Trophoblast cell (in vitro differentiated cells and primary cell): ENCODE measurements around the gene EP300. TPM values are rescaled to one million over a fixed set of nuclear protein-coding genes. Genes with fewer than 3 reads are reported as not detected.
"Not testable (repeated sequence)": the region's sequence is repeated elsewhere in the genome, so short reads cannot be mapped to it uniquely, and the experiment has no call there.

Source experiments
- DNase-seq, 2 donors: peaks; one replicate each; pipeline ENCODE4 v3.0.0-alpha.2; 2016
- H2AFZ ChIP-seq: 2 replicates; pipeline ENCODE4 v1.6.1; 2013; ENCODE audit warnings: low read length, moderate library complexity, mild to moderate bottlenecking; ENCODE audit not compliant: insufficient read depth, poor library complexity
- H2AK5ac ChIP-seq: 2 replicates; pipeline ENCODE4 v1.6.1; 2013; ENCODE audit warnings: mild to moderate bottlenecking, low read length
- H2BK120ac ChIP-seq: 2 replicates; pipeline ENCODE4 v1.6.1; 2013; ENCODE audit warnings: low read length, mild to moderate bottlenecking, moderate library complexity; ENCODE audit not compliant: insufficient read depth, poor library complexity
- H2BK12ac ChIP-seq: 2 replicates; pipeline ENCODE4 v1.6.1; 2013; ENCODE audit warnings: mild to moderate bottlenecking, low read length, moderate library complexity
- H2BK5ac ChIP-seq: 2 replicates; pipeline ENCODE4 v1.6.1; 2013; ENCODE audit warnings: low read length, low read depth, moderate library complexity, mild to moderate bottlenecking; ENCODE audit not compliant: poor library complexity
- H3K14ac ChIP-seq: 2 replicates; pipeline ENCODE4 v1.6.1; 2013; ENCODE audit warnings: mild to moderate bottlenecking, low read length
- H3K18ac ChIP-seq: 2 replicates; pipeline ENCODE4 v1.6.1; 2013; ENCODE audit warnings: mild to moderate bottlenecking, low read length
- H3K23ac ChIP-seq: 2 replicates; pipeline ENCODE4 v1.6.1; 2013; ENCODE audit warnings: low read length
- H3K27ac ChIP-seq: 2 replicates; pipeline ENCODE4 v1.5.1; 2013; ENCODE audit warnings: low read depth, mild to moderate bottlenecking, inconsistent platforms, low read length, moderate library complexity
- H3K27me3 ChIP-seq: 2 replicates; pipeline ENCODE4 v1.6.1; 2013; ENCODE audit warnings: inconsistent platforms, mild to moderate bottlenecking, low read length, moderate library complexity; ENCODE audit not compliant: insufficient read depth
- H3K36me3 ChIP-seq, 2 experiments: 1 replicate in 1 of 2; 2 replicates in 1 of 2; pipeline ENCODE4 v1.6.1; 2013; ENCODE audit warnings: low read length in 2 of 2, mild to moderate bottlenecking in 2 of 2, moderate library complexity in 1 of 2; ENCODE audit not compliant: insufficient read depth in 2 of 2, control insufficient read depth in 1 of 2
- H3K4ac ChIP-seq: 2 replicates; pipeline ENCODE4 v1.6.1; 2013; ENCODE audit warnings: low read depth, mild to moderate bottlenecking, low read length, moderate library complexity
- H3K4me1 ChIP-seq, 2 experiments: 1 replicate in 1 of 2; 2 replicates in 1 of 2; pipeline ENCODE4 v1.6.1; 2013; ENCODE audit warnings: low read length in 2 of 2, mild to moderate bottlenecking in 2 of 2, moderate library complexity in 1 of 2; ENCODE audit not compliant: insufficient read depth in 2 of 2, control insufficient read depth in 1 of 2
- H3K4me2 ChIP-seq: 2 replicates; pipeline ENCODE4 v1.6.1; 2013; ENCODE audit warnings: inconsistent platforms, mild to moderate bottlenecking, low read length, moderate library complexity
- H3K4me3 ChIP-seq: 2 replicates; pipeline ENCODE4 v1.5.1; 2013; ENCODE audit warnings: mild to moderate bottlenecking, low read depth, low read length, inconsistent platforms
- H3K79me1 ChIP-seq: one replicate; pipeline ENCODE4 v1.6.1; 2013; ENCODE audit warnings: low read length
- H3K79me2 ChIP-seq: 2 replicates; pipeline ENCODE4 v1.6.1; 2013; ENCODE audit warnings: low read length, mild to moderate bottlenecking; ENCODE audit not compliant: control insufficient read depth, insufficient read depth, poor library complexity
- H3K9ac ChIP-seq: 2 replicates; pipeline ENCODE4 v1.6.1; 2013; ENCODE audit warnings: mild to moderate bottlenecking, low read length
- H3K9me3 ChIP-seq: 2 replicates; pipeline ENCODE4 v1.6.1; 2013; ENCODE audit warnings: low read depth, mild to moderate bottlenecking, control low read depth, inconsistent platforms, low read length; ENCODE audit not compliant: insufficient read depth
- H4K12ac ChIP-seq: 2 replicates; pipeline ENCODE4 v1.6.1; 2013; ENCODE audit warnings: low read depth, mild to moderate bottlenecking, low read length, moderate library complexity
- H4K8ac ChIP-seq: 2 replicates; pipeline ENCODE4 v1.6.1; 2013; ENCODE audit warnings: low read depth, mild to moderate bottlenecking, low read length, moderate library complexity
- H4K91ac ChIP-seq: one replicate; pipeline ENCODE4 v1.6.1; 2013; ENCODE audit warnings: low read depth, mild to moderate bottlenecking, low read length, moderate library complexity
- WGBS: extraction: QIAGEN DNeasy Blood & Tissue Kit; methylation state at CpG from one replicate; pipeline ENCODE4 v1.1.7; 2013; ENCODE audit warnings: missing lambda C conversion rate; ENCODE audit not compliant: insufficient read length, insufficient coverage; ENCODE audit errors: extremely low coverage; 5-methylcytosine and 5-hydroxymethylcytosine counted together
- polyA plus RNA-seq: library from polyadenylated mRNA; stranded (reverse); fragments of 200-250 nt; gene quantifications from 2 replicates; pipeline ENCODE4 v1.2.3, GENCODE V29; 2013

Gene EP300
- 48.1 and 49.7 TPM in 2 replicates for polyA plus RNA-seq

GRCh38 chr22:41092023-41092817, at the start of gene EP300:
TSS of gene EP300 (plus strand) at chr22:41092592. CDS start at chr22:41093005, 413 bp downstream.
- H3K79me2 ChIP-seq: peaks cover 24% of the 10 kb centered on the region
- peak within 1 kb of the TSS; percentile 100 for H3K27ac ChIP-seq
- no CpG with 5 or more reads among the region's 112 CpGs for WGBS
- peak within 1 kb of the TSS; percentile 97 for H3K9ac ChIP-seq
- peak within 1 kb of the TSS; percentile 100 for H4K8ac ChIP-seq
- H3K27me3 ChIP-seq: no peaks in the 10 kb centered on the region
- H3K4me3 ChIP-seq: peak within 1 kb of the TSS; percentile 95
- H2BK120ac ChIP-seq: peak within 1 kb of the TSS; percentile 100
- H4K91ac ChIP-seq: peak within 1 kb of the TSS; percentile 100
- peaks cover 0 to 4% of the 10 kb centered on the region in 2 experiments for H3K4me1 ChIP-seq
- H3K79me1 ChIP-seq: peaks cover 15% of the 10 kb centered on the region
- H3K36me3 ChIP-seq: peaks cover 0 to 3% of the 10 kb centered on the region in 2 experiments
- H2BK12ac ChIP-seq: peak within 1 kb of the TSS; percentile 77
- DNase-seq: peak; percentile 42 to 64
- peak within 1 kb of the TSS; percentile 100 for H3K14ac ChIP-seq
- peak within 1 kb of the TSS; percentile 100 for H4K12ac ChIP-seq
- H3K18ac ChIP-seq: peak within 1 kb of the TSS; percentile 100
- H2AFZ ChIP-seq: peak within 1 kb of the TSS; percentile 99
- no peaks in the 10 kb centered on the region for H3K9me3 ChIP-seq
- peak within 1 kb of the TSS; percentile 100 for H2BK5ac ChIP-seq
- H3K4me2 ChIP-seq: peak within 1 kb of the TSS; percentile 77
- peak within 1 kb of the TSS; percentile 100 for H3K4ac ChIP-seq
- H3K23ac ChIP-seq: no peak within 1 kb of the TSS
- peak within 1 kb of the TSS; percentile 100 for H2AK5ac ChIP-seq

- no CpG with 5 or more reads among the region's 6 CpGs for WGBS
- H3K27me3 ChIP-seq: no peaks in the 10 kb centered on the region
- H3K4me1 ChIP-seq: no peaks in the 10 kb centered on the region
- H4K91ac ChIP-seq: no peak overlapping the region
- no peaks in the 10 kb centered on the region for H3K9me3 ChIP-seq
- H3K18ac ChIP-seq: no peak overlapping the region
- H4K12ac ChIP-seq: no peak overlapping the region
- no peaks in the 10 kb centered on the region for H3K79me2 ChIP-seq
- H3K23ac ChIP-seq: no peak overlapping the region
- no peak overlapping the region for H3K4me2 ChIP-seq
- H3K14ac ChIP-seq: no peak overlapping the region
- H2AFZ ChIP-seq: no peak overlapping the region
- no peak overlapping the region for H2AK5ac ChIP-seq
- H3K4me3 ChIP-seq: no peak overlapping the region
- H3K36me3 ChIP-seq: no peaks in the 10 kb centered on the region
- no peak overlapping the region for H2BK12ac ChIP-seq
- no peak for DNase-seq
- H2BK120ac ChIP-seq: no peak overlapping the region
- no peak overlapping the region for H3K9ac ChIP-seq
- no peak overlapping the region for H3K27ac ChIP-seq
- H3K4ac ChIP-seq: no peak overlapping the region
- H3K79me1 ChIP-seq: no peaks in the 10 kb centered on the region
- no peak overlapping the region for H2BK5ac ChIP-seq
- H4K8ac ChIP-seq: no peak overlapping the region
These were observed 48.7 kb upstream of the EP300 start for GRCh38 chr22:41043722-41044121.

GRCh38 chr22:41045575-41045974, 46.8 kb upstream of the EP300 start:
- H3K23ac ChIP-seq, H3K9me3 ChIP-seq, H3K27me3 ChIP-seq, H3K4me1 ChIP-seq, H3K79me1 ChIP-seq, H3K27ac ChIP-seq, H2AK5ac ChIP-seq, H4K91ac ChIP-seq, H3K36me3 ChIP-seq, H3K14ac ChIP-seq, H3K4me3 ChIP-seq, H3K18ac ChIP-seq, H2BK5ac ChIP-seq, H2BK120ac ChIP-seq, H4K12ac ChIP-seq, H3K79me2 ChIP-seq, H3K9ac ChIP-seq, H3K4ac ChIP-seq, DNase-seq, H2BK12ac ChIP-seq, H3K4me2 ChIP-seq, H4K8ac ChIP-seq, H2AFZ ChIP-seq: not testable (repeated sequence)
- no CpG with 5 or more reads among the region's 12 CpGs for WGBS

- Histone ChIP-seq H3K27me3 (no peaks in the 10 kb centered on the region), H2BK5ac (no peak overlapping the region), H3K79me2 (no peaks in the 10 kb centered on the region), H2BK120ac (no peak overlapping the region), H3K9me3 (no peaks in the 10 kb centered on the region), H3K4me3 (no peak overlapping the region), H2AFZ (no peak overlapping the region), H2AK5ac (no peak overlapping the region), H4K12ac (no peak overlapping the region), H3K23ac (no peak overlapping the region), H3K4me1 (peaks cover 6 to 12% of the 10 kb centered on the region in 2 experiments), H2BK12ac (no peak overlapping the region), H3K27ac (no peak overlapping the region), H3K18ac (no peak overlapping the region), H3K36me3 (no peaks in the 10 kb centered on the region), H3K79me1 (peaks cover 3% of the 10 kb centered on the region), H3K9ac (no peak overlapping the region), H4K91ac (peak overlapping the region; percentile 4), H3K14ac (no peak overlapping the region), H3K4ac (no peak overlapping the region), H4K8ac (no peak overlapping the region), H3K4me2 (no peak overlapping the region)
- DNase-seq: peak in 1 of 2 donors; percentile 59
- WGBS: no CpG with 5 or more reads among the region's 3 CpGs
These were observed 44.6 kb upstream of the EP300 start for GRCh38 chr22:41047801-41048211.
